ENCODE data around the gene NETO2. TPM values are rescaled to one million over a fixed set of nuclear protein-coding genes. Genes with fewer than 3 reads are reported as not detected.

NETO2 gene
- total RNA-seq, 1 experiment from 2014 or later, result 10.3 TPM

DNA sequence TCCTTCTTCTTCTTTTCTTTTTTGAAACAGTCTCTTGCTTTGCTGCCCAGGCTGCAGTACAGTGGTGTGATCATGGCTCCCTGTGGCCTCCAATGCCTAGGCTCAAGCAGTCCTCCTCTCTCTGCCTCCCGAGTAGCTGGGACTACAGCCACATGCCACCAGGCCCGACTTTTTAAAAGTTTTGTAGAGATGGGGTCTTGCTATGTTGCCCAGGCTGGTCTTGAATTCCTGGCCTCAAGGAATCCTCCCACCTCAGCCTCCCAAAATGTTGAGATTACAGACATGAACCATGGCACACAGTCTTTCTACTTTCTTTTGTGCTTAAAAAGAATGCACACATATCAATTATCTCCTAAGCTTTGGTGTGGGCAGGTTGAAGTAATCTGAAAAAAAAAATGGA lies 109.3 kb downstream of the NETO2 start:
- no peaks in the 10 kb centered on the region for H3K9me2 ChIP-seq (ENCODE audit: insufficient read depth)
- ChIA-PET CTCF (no interaction called here), RAD21 (ENCODE audit: low non-redundant PET in 1 of 2, low total read pairs in 2 of 2, uncharacterized antibody in 2 of 2, unreplicated experiment in 2 of 2) (no interaction called here), POLR2A (no interaction called here)
- peaks cover 5 to 10% of the 10 kb centered on the region in 2 experiments; a peak in 2 of 4 replicates for H3K4me1 ChIP-seq (ENCODE audit: control insufficient read depth in 1 of 2, insufficient read depth in 2 of 2, low read length in 2 of 2)
- no peaks in the 10 kb centered on the region for H3K27me3 ChIP-seq (ENCODE audit: insufficient read depth, low read length)
- no TSS peak for BruUV-seq (replicated peaks)
- H3K36me3 ChIP-seq (ENCODE audit: control insufficient read depth in 1 of 2, insufficient read depth in 2 of 2, low read length in 2 of 2), result no peaks in the 10 kb centered on the region
- ATAC-seq, result no peak
- H3K27ac ChIP-seq (ENCODE audit: low read depth, low read length), result no peak overlapping the region
- no peak overlapping the region for H3K4me2 ChIP-seq (ENCODE audit: low read length)
- no peaks in the 10 kb centered on the region for H3K9me3 ChIP-seq (ENCODE audit: control insufficient read depth in 1 of 2, insufficient read depth in 1 of 2, low read depth in 1 of 2, low read length in 2 of 2)
- no peak for TF ChIP-seq SP1 (IDR thresholded peaks at IDR 0.05; ENCODE audit: low read depth)
- no peak for TF ChIP-seq CEBPB (IDR thresholded peaks at IDR 0.05; ENCODE audit: low read depth)
- TF ChIP-seq, protein P1, sequence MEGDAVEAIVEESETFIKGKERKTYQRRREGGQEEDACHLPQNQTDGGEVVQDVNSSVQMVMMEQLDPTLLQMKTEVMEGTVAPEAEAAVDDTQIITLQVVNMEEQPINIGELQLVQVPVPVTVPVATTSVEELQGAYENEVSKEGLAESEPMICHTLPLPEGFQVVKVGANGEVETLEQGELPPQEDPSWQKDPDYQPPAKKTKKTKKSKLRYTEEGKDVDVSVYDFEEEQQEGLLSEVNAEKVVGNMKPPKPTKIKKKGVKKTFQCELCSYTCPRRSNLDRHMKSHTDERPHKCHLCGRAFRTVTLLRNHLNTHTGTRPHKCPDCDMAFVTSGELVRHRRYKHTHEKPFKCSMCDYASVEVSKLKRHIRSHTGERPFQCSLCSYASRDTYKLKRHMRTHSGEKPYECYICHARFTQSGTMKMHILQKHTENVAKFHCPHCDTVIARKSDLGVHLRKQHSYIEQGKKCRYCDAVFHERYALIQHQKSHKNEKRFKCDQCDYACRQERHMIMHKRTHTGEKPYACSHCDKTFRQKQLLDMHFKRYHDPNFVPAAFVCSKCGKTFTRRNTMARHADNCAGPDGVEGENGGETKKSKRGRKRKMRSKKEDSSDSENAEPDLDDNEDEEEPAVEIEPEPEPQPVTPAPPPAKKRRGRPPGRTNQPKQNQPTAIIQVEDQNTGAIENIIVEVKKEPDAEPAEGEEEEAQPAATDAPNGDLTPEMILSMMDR (IDR thresholded peaks at IDR 0.05 in 2 of 3, conservative IDR thresholded peaks at IDR 0.05 in 1 of 3; ENCODE audit: borderline replicate concordance in 1 of 3, insufficient read depth in 1 of 3, low read depth in 2 of 3, low read length in 2 of 3), result no peak
- no peak for TF ChIP-seq YY1 (IDR thresholded peaks at IDR 0.05; ENCODE audit: extremely low read depth, insufficient replicate concordance, low read depth, low read length)
- no peak for TF ChIP-seq SIN3A (IDR thresholded peaks at IDR 0.05; ENCODE audit: low read depth)
- TF ChIP-seq, protein P2, sequence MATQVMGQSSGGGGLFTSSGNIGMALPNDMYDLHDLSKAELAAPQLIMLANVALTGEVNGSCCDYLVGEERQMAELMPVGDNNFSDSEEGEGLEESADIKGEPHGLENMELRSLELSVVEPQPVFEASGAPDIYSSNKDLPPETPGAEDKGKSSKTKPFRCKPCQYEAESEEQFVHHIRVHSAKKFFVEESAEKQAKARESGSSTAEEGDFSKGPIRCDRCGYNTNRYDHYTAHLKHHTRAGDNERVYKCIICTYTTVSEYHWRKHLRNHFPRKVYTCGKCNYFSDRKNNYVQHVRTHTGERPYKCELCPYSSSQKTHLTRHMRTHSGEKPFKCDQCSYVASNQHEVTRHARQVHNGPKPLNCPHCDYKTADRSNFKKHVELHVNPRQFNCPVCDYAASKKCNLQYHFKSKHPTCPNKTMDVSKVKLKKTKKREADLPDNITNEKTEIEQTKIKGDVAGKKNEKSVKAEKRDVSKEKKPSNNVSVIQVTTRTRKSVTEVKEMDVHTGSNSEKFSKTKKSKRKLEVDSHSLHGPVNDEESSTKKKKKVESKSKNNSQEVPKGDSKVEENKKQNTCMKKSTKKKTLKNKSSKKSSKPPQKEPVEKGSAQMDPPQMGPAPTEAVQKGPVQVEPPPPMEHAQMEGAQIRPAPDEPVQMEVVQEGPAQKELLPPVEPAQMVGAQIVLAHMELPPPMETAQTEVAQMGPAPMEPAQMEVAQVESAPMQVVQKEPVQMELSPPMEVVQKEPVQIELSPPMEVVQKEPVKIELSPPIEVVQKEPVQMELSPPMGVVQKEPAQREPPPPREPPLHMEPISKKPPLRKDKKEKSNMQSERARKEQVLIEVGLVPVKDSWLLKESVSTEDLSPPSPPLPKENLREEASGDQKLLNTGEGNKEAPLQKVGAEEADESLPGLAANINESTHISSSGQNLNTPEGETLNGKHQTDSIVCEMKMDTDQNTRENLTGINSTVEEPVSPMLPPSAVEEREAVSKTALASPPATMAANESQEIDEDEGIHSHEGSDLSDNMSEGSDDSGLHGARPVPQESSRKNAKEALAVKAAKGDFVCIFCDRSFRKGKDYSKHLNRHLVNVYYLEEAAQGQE (IDR thresholded peaks at IDR 0.05; ENCODE audit: low read depth), result no peak
- TF ChIP-seq POLR2AphosphoS5 (IDR thresholded peaks at IDR 0.05; ENCODE audit: low read depth, low read length), result no peak
- H2AFZ ChIP-seq (ENCODE audit: low read depth, low read length, poor library complexity, severe bottlenecking), result no peak overlapping the region
- intact Hi-C loops (cut with micrococcal nuclease), result no loop called here
- H3K9ac ChIP-seq (ENCODE audit: low read length), result no peak overlapping the region
- H4K20me1 ChIP-seq (ENCODE audit: insufficient read depth), result no peaks in the 10 kb centered on the region
- DNase-seq (ENCODE audit: low read depth, low spot score), result no peak
- H3K79me2 ChIP-seq (ENCODE audit: insufficient read depth, low read length), result no peaks in the 10 kb centered on the region
- no peak overlapping the region for H3K4me3 ChIP-seq (replicated peaks in 1 of 2; ENCODE audit: low read depth in 1 of 2, low read length in 2 of 2)

All from HCT116 (cell line).